Activated CD8-positive, alpha-beta T cell treated with anti-CD3 and anti-CD28 coated beads for 36 hours (primary cell): ENCODE results near the gene KBTBD3. TPM values are rescaled to one million over a fixed set of nuclear protein-coding genes. Genes with fewer than 3 reads are reported as not detected.

Source experiments
- ATAC-seq: fragments of 200-7000 bp; cut with Tn5 transposase; one replicate; pipeline ENCODE4 v1.10.0; 2021; ENCODE audit warnings: mild to moderate bottlenecking, moderate library complexity
- CTCF ChIA-PET: fragments of 350-600 bp; sonication (Branson Sonifier 250); formaldehyde crosslinking; loops from one replicate; lab custom pipeline; 2021; ENCODE audit warnings: antibody characterized with exemption; lab: Charles Lee
- POLR2A ChIA-PET: fragments of 350-600 bp; sonication (Branson Sonifier 250); formaldehyde crosslinking; loops from one replicate; lab custom pipeline; 2021; ENCODE audit warnings: antibody characterized with exemption; lab: Charles Lee
- DNase-seq: peaks from one replicate; pipeline ENCODE4 v3.0.0-alpha.2; 2020
- H3K27ac Mint-ChIP-seq: one replicate; pipeline ENCODE4 v1.8.0; 2021; ENCODE audit warnings: mild to moderate bottlenecking, mixed read lengths
- H3K27me3 Mint-ChIP-seq: one replicate; pipeline ENCODE4 v1.8.0; 2021; ENCODE audit warnings: mixed read lengths
- H3K36me3 Mint-ChIP-seq: one replicate; pipeline ENCODE4 v1.8.0; 2021; ENCODE audit warnings: low read depth, mixed read lengths
- H3K4me1 Mint-ChIP-seq: one replicate; pipeline ENCODE4 v1.8.0; 2021; ENCODE audit warnings: low read depth, mixed read lengths
- H3K4me3 Mint-ChIP-seq: one replicate; pipeline ENCODE4 v1.8.0; 2021; ENCODE audit warnings: mild to moderate bottlenecking, moderate library complexity, mixed read lengths
- H3K9me3 Mint-ChIP-seq: one replicate; pipeline ENCODE4 v1.8.0; 2021; ENCODE audit warnings: mixed read lengths
- intact Hi-C: fragments of 100-400 bp; cut with micrococcal nuclease; formaldehyde crosslinking; loops from one replicate; pipeline ENCODE4 v1.10.0; 2022
- total RNA-seq, 2 experiments: library from RNA; stranded (reverse); gene quantifications; one replicate each; pipeline ENCODE4 v1.2.3, GENCODE V29; 2021
- TF ChIP-seq, protein P1 (sequence below): fragments of 200-600 bp; IDR thresholded peaks from one replicate; pipeline ENCODE4 v1.8.0; 2022; ENCODE audit warnings: antibody characterized with exemption, mild to moderate bottlenecking

Gene KBTBD3, protein sequence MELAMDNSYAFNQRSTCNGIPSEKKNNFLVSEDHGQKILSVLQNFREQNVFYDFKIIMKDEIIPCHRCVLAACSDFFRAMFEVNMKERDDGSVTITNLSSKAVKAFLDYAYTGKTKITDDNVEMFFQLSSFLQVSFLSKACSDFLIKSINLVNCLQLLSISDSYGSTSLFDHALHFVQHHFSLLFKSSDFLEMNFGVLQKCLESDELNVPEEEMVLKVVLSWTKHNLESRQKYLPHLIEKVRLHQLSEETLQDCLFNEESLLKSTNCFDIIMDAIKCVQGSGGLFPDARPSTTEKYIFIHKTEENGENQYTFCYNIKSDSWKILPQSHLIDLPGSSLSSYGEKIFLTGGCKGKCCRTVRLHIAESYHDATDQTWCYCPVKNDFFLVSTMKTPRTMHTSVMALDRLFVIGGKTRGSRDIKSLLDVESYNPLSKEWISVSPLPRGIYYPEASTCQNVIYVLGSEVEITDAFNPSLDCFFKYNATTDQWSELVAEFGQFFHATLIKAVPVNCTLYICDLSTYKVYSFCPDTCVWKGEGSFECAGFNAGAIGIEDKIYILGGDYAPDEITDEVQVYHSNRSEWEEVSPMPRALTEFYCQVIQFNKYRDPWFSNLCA
- total RNA-seq: 10 to 100 TPM; 10.2 to 11.2 TPM

DNA sequence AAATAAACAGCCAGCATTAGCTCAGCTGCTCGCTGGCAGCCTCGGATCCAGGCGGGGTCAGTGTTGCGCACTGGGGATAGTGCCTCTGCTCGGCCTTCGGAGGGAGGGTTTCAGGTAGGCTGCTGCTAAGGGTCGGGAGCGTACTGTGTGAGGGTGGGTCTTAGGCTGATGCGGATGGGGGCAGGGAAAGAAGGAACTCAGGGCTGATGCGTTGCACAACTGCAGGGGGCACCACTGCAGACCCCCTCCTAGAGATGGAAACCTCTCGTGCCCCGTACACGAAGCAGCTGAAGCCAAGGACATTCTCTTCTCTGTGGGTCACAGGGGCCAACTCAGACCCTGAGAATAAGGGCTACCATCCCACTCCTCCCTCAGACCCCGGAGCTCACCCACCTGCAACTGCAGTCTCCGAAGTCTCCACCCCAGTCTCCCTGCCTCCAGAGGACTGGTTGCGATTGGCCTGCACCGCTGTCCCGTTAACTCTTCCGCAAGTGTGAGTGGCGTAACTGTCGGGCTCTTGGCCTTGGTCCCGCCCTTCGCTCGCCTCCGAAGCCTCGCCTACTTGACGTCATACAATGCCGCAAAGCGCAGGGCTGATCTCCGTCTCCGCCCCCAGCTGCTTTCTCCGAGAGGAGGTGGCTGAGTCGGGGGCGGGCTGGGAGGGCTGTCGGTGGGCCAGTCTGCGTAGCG, at the start of gene KBTBD3:
Gene KBTBD3, minus strand, starts transcription at position 429 of the 690 bp plus-strand sequence. CDS start 18,250 bp downstream, outside the sequence.
- peaks cover 19% of the 10 kb centered on the region for H3K36me3 Mint-ChIP-seq
- H3K4me3 Mint-ChIP-seq: peak within 1 kb of the TSS; percentile 94
- ATAC-seq (peak; percentile 96), DNase-seq (peak; percentile 98)
- ChIA-PET POLR2A (interaction anchor here (0.6 to 0.8 kb wide), 3 partner anchors 9 to 1486 kb away, joined by 3 read pairs; no protein-coding TSS in a partner anchor), CTCF (interaction anchor here (0.6 to 2.8 kb wide), 3 partner anchors 10 to 16 kb away, joined by 3 to 14 read pairs (median 4); no protein-coding TSS in a partner anchor)
- TF ChIP-seq, protein P1, sequence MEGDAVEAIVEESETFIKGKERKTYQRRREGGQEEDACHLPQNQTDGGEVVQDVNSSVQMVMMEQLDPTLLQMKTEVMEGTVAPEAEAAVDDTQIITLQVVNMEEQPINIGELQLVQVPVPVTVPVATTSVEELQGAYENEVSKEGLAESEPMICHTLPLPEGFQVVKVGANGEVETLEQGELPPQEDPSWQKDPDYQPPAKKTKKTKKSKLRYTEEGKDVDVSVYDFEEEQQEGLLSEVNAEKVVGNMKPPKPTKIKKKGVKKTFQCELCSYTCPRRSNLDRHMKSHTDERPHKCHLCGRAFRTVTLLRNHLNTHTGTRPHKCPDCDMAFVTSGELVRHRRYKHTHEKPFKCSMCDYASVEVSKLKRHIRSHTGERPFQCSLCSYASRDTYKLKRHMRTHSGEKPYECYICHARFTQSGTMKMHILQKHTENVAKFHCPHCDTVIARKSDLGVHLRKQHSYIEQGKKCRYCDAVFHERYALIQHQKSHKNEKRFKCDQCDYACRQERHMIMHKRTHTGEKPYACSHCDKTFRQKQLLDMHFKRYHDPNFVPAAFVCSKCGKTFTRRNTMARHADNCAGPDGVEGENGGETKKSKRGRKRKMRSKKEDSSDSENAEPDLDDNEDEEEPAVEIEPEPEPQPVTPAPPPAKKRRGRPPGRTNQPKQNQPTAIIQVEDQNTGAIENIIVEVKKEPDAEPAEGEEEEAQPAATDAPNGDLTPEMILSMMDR: no peak
- H3K9me3 Mint-ChIP-seq: no peaks in the 10 kb centered on the region
- peaks cover 44% of the 10 kb centered on the region for H3K4me1 Mint-ChIP-seq
- H3K27me3 Mint-ChIP-seq: no peaks in the 10 kb centered on the region
- intact Hi-C loops: loop anchor here (2.0 kb wide), 1 partner anchor 54 kb away; the partner anchor contains the start of gene MSANTD4
- peak within 1 kb of the TSS; percentile 97 for H3K27ac Mint-ChIP-seq

DNA sequence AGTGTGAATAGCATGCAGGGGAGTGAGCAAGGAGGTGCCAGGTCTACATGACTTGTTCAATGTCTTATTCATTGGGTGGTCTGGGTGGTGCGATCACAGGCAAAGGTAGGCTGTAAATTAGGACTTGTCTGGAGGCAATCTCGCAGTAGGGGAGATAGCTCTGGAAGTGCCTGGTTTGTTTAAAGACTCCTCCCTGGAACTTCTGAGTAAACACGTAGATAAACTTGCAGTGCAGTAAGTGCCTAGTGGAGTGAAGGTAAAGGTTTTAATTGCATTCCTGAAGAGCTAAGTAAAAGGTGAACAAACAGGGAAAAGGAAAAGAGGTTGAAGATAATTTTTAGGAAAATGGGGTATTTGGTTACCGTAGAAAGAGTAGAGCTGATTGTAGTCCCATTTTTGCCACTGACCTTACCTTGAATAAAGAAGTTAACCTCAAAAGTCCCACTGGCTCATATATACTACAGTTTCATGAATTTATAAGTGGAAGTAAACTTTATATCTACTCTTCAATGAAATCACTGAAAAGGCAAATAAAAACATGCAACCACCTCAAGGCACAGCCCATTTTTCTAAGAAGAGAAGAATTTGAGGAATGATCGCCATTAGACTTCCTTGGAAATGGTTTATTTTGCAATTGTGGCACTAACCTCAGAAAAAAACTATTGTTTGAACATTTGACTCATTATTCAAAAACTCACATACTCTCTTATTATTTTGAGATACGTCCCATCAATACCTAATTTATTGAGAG, 44.6 kb upstream of the KBTBD3 start:
- ChIA-PET CTCF (interaction anchor here (0.6 kb wide), 1 partner anchor 11 kb away, joined by 3 read pairs; no protein-coding TSS in a partner anchor), POLR2A (no interaction called here)
- Mint-ChIP-seq H3K4me1 (no peaks in the 10 kb centered on the region), H3K9me3 (no peaks in the 10 kb centered on the region), H3K27ac (no peak overlapping the region), H3K27me3 (peaks cover 10% of the 10 kb centered on the region), H3K4me3 (no peak overlapping the region), H3K36me3 (no peaks in the 10 kb centered on the region)
- intact Hi-C loops: no loop called here
- ATAC-seq: no peak
- no peak for DNase-seq
- TF ChIP-seq, protein P1: no peak

DNA sequence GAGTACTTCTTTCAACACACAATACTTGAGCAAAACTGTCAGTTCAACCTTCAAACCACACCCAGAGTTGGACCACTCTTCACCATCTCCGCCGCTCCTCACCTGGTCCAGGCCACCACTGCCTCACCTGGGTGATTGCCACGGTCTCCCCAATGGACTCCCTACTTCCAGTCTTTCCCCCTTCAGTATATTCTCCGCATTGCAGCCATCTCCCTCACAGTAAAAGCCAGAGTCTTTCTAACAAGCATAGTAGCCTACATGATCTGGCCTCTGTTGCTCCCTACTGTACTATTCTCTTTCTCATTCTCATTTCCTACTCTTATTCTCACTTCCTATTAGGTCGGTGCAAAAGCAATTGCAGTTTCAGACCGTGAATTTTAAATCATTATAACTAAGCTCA, 28.8 kb upstream of the KBTBD3 start:
- Mint-ChIP-seq H3K9me3 (peaks cover 4% of the 10 kb centered on the region), H3K36me3 (no peaks in the 10 kb centered on the region), H3K4me3 (no peak overlapping the region), H3K4me1 (no peaks in the 10 kb centered on the region), H3K27ac (no peak overlapping the region), H3K27me3 (peaks cover 7% of the 10 kb centered on the region)
- TF ChIP-seq, protein P1: no peak
- DNase-seq (no peak), ATAC-seq (no peak)
- ChIA-PET CTCF (no interaction called here), POLR2A (no interaction called here)
- intact Hi-C loops: no loop called here

DNA sequence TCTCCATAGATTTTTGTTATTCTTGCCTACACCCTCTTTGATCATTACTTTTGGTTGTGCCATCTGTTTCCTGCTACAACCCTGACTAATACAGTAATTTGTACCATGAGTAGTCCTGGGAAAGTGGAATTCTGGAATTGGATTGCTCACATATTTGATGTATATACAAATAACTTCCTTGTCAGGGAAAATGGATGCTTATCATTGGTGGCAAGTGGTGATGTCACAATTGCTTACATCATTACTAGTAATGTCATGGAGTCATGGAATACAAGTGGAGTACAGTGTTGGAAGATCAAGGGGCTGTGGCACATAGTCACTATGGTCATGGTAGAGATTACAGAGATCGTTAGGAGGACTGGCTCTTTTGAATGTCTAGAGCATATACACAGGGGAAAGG, 24.7 kb upstream of the KBTBD3 start:
- intact Hi-C loops: no loop called here
- Mint-ChIP-seq H3K4me3 (no peak overlapping the region), H3K9me3 (peaks cover 4% of the 10 kb centered on the region), H3K4me1 (no peaks in the 10 kb centered on the region), H3K27me3 (no peaks in the 10 kb centered on the region), H3K36me3 (peaks cover 11% of the 10 kb centered on the region), H3K27ac (no peak overlapping the region)
- DNase-seq (no peak), ATAC-seq (no peak)
- CTCF ChIA-PET: no interaction called here
- POLR2A ChIA-PET: no interaction called here
- TF ChIP-seq, protein P1: no peak
